Brain microvascular endothelial cell (primary cell): Measurements from ENCODE around the gene DPYD.

ENCODE experiments used
- DNase-seq: peaks from one replicate; pipeline ENCODE4 v3.0.0-alpha.2; 2020
- H3K27ac ChIP-seq: fragments of 250-450 bp; sonication (Bioruptor Pico); 2 replicates; pipeline ENCODE4 v1.5.1; 2020; ENCODE audit warnings: mild to moderate bottlenecking, moderate library complexity
- H3K27me3 ChIP-seq: fragments of 250-450 bp; sonication (Bioruptor Pico); replicated peaks from 2 replicates; pipeline ENCODE4 v1.5.1; 2020; ENCODE audit warnings: mild to moderate bottlenecking
- H3K36me3 ChIP-seq: fragments of 250-450 bp; sonication (Bioruptor Pico); replicated peaks from 2 replicates; pipeline ENCODE4 v1.5.1; 2020; ENCODE audit warnings: mild to moderate bottlenecking
- H3K4me3 ChIP-seq: 2 replicates; pipeline ENCODE4 v1.5.1; 2011; ENCODE audit warnings: low read depth, mild to moderate bottlenecking, control low read depth, low read length, moderate library complexity
- CTCF ChIP-seq: IDR thresholded peaks from 2 replicates; pipeline ENCODE4 v1.5.1; 2011; ENCODE audit warnings: low read depth, mild to moderate bottlenecking, moderate library complexity, low read length, control low read depth, inconsistent platforms; ENCODE audit errors: missing control alignments
- in situ Hi-C: cut with HindIII; loops from 2 replicates; pipeline ENCODE4 v1.10.0; 2017; ENCODE audit warnings: low sequenced_read_pairs, low pct_ligation_motif_present

DPYD gene

GRCh38 chr1:97123717-97124431 lies 797.0 kb downstream of the DPYD start:
- H3K4me3 ChIP-seq, result no peak overlapping the region
- DNase-seq, result no peak
- no peak overlapping the region for H3K27ac ChIP-seq
- in situ Hi-C loops, result no loop called here
- no peak for TF ChIP-seq CTCF
- H3K36me3 ChIP-seq, result no peaks in the 10 kb centered on the region
- no peaks in the 10 kb centered on the region for H3K27me3 ChIP-seq

GRCh38 chr1:97120806-97121205 lies 800.0 kb downstream of the DPYD start:
- H3K27me3 ChIP-seq, result no peaks in the 10 kb centered on the region
- DNase-seq, result no peak
- H3K36me3 ChIP-seq, result no peaks in the 10 kb centered on the region
- H3K4me3 ChIP-seq, result no peak overlapping the region
- no peak for TF ChIP-seq CTCF
- in situ Hi-C loops, result no loop called here
- H3K27ac ChIP-seq, result no peak overlapping the region

GRCh38 chr1:97119260-97120158 lies 801.3 kb downstream of the DPYD start:
- no peak for TF ChIP-seq CTCF
- H3K4me3 ChIP-seq, result no peak overlapping the region
- in situ Hi-C loops, result no loop called here
- no peak overlapping the region for H3K27ac ChIP-seq
- no peaks in the 10 kb centered on the region for H3K27me3 ChIP-seq
- H3K36me3 ChIP-seq, result no peaks in the 10 kb centered on the region
- DNase-seq, result no peak

- Histone ChIP-seq H3K27ac (no peak overlapping the region), H3K36me3 (no peaks in the 10 kb centered on the region), H3K4me3 (no peak overlapping the region), H3K27me3 (no peaks in the 10 kb centered on the region)
- TF ChIP-seq CTCF, result no peak
- DNase-seq, result no peak
- in situ Hi-C loops, result no loop called here
Observed at GRCh38 chr1:97114842-97115241, 806.0 kb downstream of the DPYD start.

GRCh38 chr1:97112442-97112841 lies 808.4 kb downstream of the DPYD start:
- no peak for DNase-seq
- H3K4me3 ChIP-seq, result no peak overlapping the region
- no peak for TF ChIP-seq CTCF
- H3K27ac ChIP-seq, result no peak overlapping the region
- in situ Hi-C loops, result no loop called here
- H3K27me3 ChIP-seq, result no peaks in the 10 kb centered on the region
- no peaks in the 10 kb centered on the region for H3K36me3 ChIP-seq
